ENCODE measurements around the gene ARMC12. TPM values are rescaled to one million over a fixed set of nuclear protein-coding genes. Genes with fewer than 3 reads are reported as not detected.

ARMC12 gene
- total and polyA plus RNA-seq, 11 donors, result 0.19 to 0.72 (median 0.27) TPM; not detected in 6

DNA sequence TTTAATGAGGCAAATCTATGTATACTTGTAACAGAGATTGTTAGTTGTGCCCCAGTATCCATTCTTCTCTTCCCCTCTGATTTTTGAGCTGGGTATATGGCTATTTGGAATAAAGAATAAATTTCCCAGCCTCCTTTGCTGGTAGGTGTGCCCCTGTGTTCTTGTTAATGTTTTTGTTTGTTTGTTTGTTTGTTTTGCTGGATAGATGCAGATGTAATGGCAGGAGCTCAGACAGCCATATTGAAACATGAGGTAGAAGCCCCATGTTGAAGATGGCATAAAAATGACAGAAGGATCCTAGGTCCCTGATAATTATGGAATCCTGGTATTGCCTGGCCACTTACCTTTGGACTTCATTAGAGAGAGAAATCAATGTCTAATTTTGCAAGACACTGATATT is 28.2 kb upstream of the ARMC12 start:
- DNase-seq (no peak), ATAC-seq (no peak)
- intact Hi-C loops (cut with DNase I), result no loop called here
- TF ChIP-seq POLR2A (IDR thresholded peaks at IDR 0.05), result no peak
- TF ChIP-seq, protein P1, sequence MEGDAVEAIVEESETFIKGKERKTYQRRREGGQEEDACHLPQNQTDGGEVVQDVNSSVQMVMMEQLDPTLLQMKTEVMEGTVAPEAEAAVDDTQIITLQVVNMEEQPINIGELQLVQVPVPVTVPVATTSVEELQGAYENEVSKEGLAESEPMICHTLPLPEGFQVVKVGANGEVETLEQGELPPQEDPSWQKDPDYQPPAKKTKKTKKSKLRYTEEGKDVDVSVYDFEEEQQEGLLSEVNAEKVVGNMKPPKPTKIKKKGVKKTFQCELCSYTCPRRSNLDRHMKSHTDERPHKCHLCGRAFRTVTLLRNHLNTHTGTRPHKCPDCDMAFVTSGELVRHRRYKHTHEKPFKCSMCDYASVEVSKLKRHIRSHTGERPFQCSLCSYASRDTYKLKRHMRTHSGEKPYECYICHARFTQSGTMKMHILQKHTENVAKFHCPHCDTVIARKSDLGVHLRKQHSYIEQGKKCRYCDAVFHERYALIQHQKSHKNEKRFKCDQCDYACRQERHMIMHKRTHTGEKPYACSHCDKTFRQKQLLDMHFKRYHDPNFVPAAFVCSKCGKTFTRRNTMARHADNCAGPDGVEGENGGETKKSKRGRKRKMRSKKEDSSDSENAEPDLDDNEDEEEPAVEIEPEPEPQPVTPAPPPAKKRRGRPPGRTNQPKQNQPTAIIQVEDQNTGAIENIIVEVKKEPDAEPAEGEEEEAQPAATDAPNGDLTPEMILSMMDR (IDR thresholded peaks at IDR 0.05), result no peak
- Histone ChIP-seq H3K4me1 (peaks cover 0 to 7% (median 0%) of the 10 kb centered on the region in 12 donors), H3K4me3 (no peak overlapping the region), H3K27me3 (no peaks in the 10 kb centered on the region), H3K9me3 (peaks cover 0 to 4% (median 0%) of the 10 kb centered on the region in 12 donors), H3K36me3 (no peaks in the 10 kb centered on the region), H3K27ac (no peak overlapping the region)

DNA sequence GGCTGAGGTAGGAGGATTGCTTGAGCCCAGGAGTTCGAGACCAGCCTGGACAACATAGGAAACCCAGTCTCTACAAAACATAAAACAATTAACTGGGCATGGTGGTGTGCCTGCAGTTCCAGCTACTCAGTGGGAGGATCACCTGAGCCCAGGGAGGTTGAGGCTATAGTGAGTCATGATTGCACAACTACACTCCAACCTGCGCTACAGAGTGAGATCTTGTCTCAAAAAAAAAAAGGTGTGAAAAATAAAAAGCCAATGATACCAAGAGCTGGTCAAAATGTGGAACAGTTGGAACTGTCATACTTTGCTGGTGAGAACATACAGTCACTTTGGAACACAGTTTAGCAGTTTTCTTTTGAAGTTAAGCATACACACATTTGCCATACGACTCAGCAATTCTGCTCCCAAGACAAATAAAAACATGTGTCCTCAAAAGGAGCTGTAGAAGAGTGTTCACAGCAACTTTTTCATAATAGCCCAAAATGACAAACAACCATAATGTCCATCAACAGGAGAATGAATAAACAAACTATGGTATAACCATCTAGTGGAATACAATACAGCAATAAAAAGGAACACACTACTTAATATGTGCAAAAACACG is 26.5 kb upstream of the ARMC12 start:
- Histone ChIP-seq H3K27me3 (no peaks in the 10 kb centered on the region), H3K4me3 (no peak overlapping the region), H3K9me3 (no peaks in the 10 kb centered on the region), H3K4me1 (peaks cover 0 to 7% (median 0%) of the 10 kb centered on the region in 12 donors), H3K36me3 (no peaks in the 10 kb centered on the region), H3K27ac (no peak overlapping the region)
- ATAC-seq (no peak), DNase-seq (no peak)
- TF ChIP-seq, protein P1 (IDR thresholded peaks at IDR 0.05), result no peak
- TF ChIP-seq POLR2A (IDR thresholded peaks at IDR 0.05), result no peak
- WGBS, 4 donors, result 86 to 96% (median 88%) methylated on average over 4 of the region's 4 CpGs
- intact Hi-C loops (cut with DNase I), result no loop called here

DNA sequence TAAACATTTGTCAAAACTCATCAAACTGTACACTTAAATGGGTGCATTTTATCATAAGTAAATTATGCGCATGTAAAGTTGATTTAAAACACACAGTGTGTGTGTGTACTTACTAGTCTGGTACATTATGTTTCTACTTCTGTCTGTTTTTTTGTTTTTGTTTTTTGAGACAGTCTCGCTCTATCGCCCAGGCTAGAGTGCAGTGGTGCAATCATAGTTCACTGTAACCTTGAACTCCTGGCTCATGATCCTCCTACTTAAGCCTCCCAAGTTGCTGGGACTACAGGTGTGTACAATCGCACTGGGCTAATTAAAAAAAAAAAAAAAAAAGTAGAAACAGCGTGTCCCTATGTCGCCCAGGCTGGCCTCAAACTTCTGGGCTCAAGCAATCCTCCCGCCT is 25.1 kb upstream of the ARMC12 start:
- H3K4me1 ChIP-seq, result peaks cover 0 to under 1% (median 0%) of the 10 kb centered on the region in 12 donors
- WGBS, 4 donors, result 96 to 98% (median 97%) methylated on average over 7 of the region's 7 CpGs
- H3K36me3 ChIP-seq, result no peaks in the 10 kb centered on the region
- H3K27me3 ChIP-seq, result no peaks in the 10 kb centered on the region
- no peak for DNase-seq
- intact Hi-C loops (cut with DNase I), result no loop called here
- no peaks in the 10 kb centered on the region for H3K9me3 ChIP-seq
- no peak for ATAC-seq
- no peak overlapping the region for H3K4me3 ChIP-seq
- H3K27ac ChIP-seq, result no peak overlapping the region
- TF ChIP-seq POLR2A (IDR thresholded peaks at IDR 0.05), result no peak
- TF ChIP-seq, protein P1 (IDR thresholded peaks at IDR 0.05), result no peak

DNA sequence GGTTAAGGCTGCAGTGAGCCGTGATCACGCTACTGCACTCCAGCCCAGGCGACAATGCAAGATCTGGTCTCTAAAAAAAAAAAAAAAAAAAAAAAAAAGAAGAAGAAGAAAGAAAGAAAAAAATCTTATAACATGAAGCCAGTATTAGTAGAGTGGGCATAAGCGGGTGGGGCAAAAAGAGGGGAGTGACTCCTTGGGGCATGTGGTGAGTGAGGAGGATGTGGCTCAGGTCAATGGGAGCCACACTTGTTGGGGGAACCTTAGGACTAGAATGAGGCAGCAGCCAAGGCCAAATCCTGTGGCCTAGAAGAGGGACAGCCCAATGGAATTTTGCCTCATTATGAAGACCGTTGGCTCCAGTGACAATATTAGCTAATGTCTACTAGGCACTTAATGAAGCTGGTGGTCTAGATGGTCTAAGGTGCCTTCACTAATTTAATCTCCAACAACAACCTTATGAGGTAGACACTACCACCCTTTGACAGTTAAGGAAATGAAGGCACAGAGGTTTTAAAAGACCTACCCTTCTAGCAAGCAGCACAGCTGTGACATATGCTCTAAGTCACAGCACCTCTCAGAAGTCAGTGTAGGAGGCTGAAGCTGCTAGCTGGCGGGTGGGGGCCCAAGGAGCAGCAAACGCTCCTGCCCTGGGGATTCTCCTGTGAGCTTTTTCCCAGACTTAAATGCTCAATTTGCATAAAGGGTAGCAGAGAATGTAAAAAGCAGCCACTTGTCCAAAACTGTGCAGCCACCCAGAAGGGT is 23.6 kb upstream of the ARMC12 start:
- intact Hi-C loops (cut with DNase I), result no loop called here
- 87 to 93% (median 90%) methylated on average over 7 of the region's 7 CpGs for WGBS, 4 donors

More for the DNA sequence above, 23.6 kb upstream of the ARMC12 start:
- no peak overlapping the region for H3K27ac ChIP-seq
- no peak overlapping the region for H3K4me3 ChIP-seq
- no peak for DNase-seq
- H3K36me3 ChIP-seq, result no peaks in the 10 kb centered on the region
- no peak for ATAC-seq
- no peaks in the 10 kb centered on the region for H3K27me3 ChIP-seq
- no peaks in the 10 kb centered on the region for H3K9me3 ChIP-seq
- H3K4me1 ChIP-seq, result peaks cover 0 to 12% (median 0%) of the 10 kb centered on the region in 12 donors
- no peak for TF ChIP-seq POLR2A (IDR thresholded peaks at IDR 0.05)
- TF ChIP-seq, protein P1 (IDR thresholded peaks at IDR 0.05), result no peak

All from heart left ventricle (tissue), 16 donors.